ENCODE measurements around the gene HRH1.

DNA sequence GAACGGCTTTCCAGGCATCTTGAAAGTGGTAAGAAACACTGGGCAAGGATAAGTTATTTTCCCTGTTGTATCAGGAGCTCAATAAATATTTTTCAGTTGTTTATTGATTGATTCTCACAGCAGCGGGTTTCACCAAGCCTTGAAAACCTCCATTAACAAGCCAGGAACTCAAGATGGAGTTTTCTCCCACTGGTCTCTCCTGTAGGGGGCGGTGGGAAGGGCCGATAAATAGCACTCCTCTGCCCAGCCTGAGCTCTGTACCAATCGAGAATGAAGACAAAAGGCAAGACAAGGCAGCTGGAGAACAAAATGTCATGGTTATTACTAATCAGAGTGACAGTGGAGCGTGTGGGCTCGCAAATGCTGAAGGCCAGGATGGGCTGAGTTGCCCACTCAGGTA, 7.4 kb downstream of the HRH1 start:
- TF ChIP-seq CTCF (IDR thresholded peaks at IDR 0.05) (no peak), POLR2A (IDR thresholded peaks at IDR 0.05) (no peak)

All from adrenal gland (tissue), 5 donors.